ENCODE measurements around the gene FOXN1.

DNA sequence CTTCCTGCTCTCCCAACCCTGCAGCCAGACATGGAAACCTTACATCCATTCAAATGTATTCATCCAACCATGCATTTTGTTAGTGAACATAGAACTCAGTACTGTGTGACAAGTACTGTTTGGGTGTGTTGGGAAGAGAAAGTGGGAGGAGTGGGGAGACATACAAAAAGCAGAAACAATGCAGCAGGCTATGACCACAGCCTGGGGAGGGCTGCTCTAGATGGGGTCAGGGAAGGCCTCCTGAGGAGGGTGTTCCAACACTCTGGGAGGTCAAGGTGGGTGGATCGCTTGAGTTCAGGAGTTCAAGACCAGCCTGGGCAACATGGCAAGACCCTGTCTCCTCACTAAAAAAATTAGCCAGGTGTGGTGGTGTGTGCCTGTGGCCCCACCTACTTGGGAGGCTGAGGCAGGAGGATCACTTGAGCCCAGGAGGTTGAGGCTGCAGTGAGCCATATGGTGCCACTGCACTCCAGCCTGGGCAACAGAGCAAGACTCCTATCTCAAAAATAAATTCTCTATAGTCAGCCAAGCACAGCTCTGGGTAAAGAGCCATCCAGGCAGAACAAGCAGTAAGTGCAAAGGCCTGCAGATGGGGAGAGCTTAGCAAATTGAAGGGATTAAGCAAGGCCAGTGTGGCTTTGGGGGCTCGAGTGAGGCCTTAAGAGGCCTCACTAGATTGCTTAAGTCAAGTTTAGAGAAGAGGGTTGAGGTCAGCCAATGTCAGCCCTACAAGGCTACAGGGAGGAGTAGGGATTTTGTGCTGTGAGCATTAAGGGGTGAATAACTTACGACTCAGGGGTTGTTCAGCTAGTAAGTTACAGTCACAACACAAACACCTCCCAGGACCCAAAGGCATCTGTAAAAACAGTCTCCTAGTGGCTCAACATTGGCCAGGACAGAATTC, 27.2 kb upstream of the FOXN1 start:
- TF ChIP-seq POLR2AphosphoS5 (IDR thresholded peaks at IDR 0.05) = no peak
- TF ChIP-seq EP300 (IDR thresholded peaks at IDR 0.05) = no peak

Measured in stomach (tissue), 4 donors.